Glutamatergic neuron (in vitro differentiated cells): Measurements from ENCODE around the gene SNX2. TPM values are rescaled to one million over a fixed set of nuclear protein-coding genes. Genes with fewer than 3 reads are reported as not detected.

Experiments
- DNase-seq: peaks from one replicate; pipeline ENCODE4 v3.0.0; 2022
- H3K27ac Mint-ChIP-seq: one replicate; pipeline ENCODE4 v1.8.0; 2020; ENCODE audit warnings: mild to moderate bottlenecking, mixed read lengths, inconsistent platforms; ENCODE audit not compliant: unreplicated experiment
- H3K27me3 Mint-ChIP-seq: one replicate; pipeline ENCODE4 v1.8.0; 2020; ENCODE audit warnings: mild to moderate bottlenecking, moderate library complexity, mixed read lengths, inconsistent platforms; ENCODE audit not compliant: unreplicated experiment
- H3K36me3 Mint-ChIP-seq: one replicate; pipeline ENCODE4 v1.8.0; 2020; ENCODE audit warnings: mild to moderate bottlenecking, mixed read lengths, inconsistent platforms; ENCODE audit not compliant: unreplicated experiment
- H3K4me1 Mint-ChIP-seq: one replicate; pipeline ENCODE4 v1.8.0; 2020; ENCODE audit warnings: mild to moderate bottlenecking, low read depth, mixed read lengths, inconsistent platforms; ENCODE audit not compliant: unreplicated experiment
- H3K4me3 Mint-ChIP-seq: one replicate; pipeline ENCODE4 v1.8.0; 2020; ENCODE audit warnings: mild to moderate bottlenecking, mixed read lengths, inconsistent platforms; ENCODE audit not compliant: unreplicated experiment
- H3K9me3 Mint-ChIP-seq: one replicate; pipeline ENCODE4 v1.8.0; 2020; ENCODE audit warnings: mild to moderate bottlenecking, moderate library complexity, mixed read lengths, inconsistent platforms; ENCODE audit not compliant: unreplicated experiment
- CTCF ChIP-seq: fragments of 200-600 bp; sonication (generic); IDR thresholded peaks from one replicate; pipeline ENCODE4 v1.5.0; 2021; ENCODE audit not compliant: partially characterized antibody, unreplicated experiment
- total RNA-seq: library from RNA; stranded (reverse); fragmentation: NEBNext Ultra II Directional; extraction: Animal tissue kit (Norgen Biotek cat#: 25700); gene quantifications from one replicate; pipeline ENCODE4 v1.2.1, GENCODE V29; 2021; ENCODE audit not compliant: unreplicated experiment

SNX2 gene
- total RNA-seq, 1 donor from 2014 or later, result 47.0 TPM

- no peak for TF ChIP-seq CTCF
- peaks cover 2% of the 10 kb centered on the region for H3K27me3 Mint-ChIP-seq
- H3K27ac Mint-ChIP-seq, result no peak overlapping the region
- H3K9me3 Mint-ChIP-seq, result peaks cover 6% of the 10 kb centered on the region
- H3K4me1 Mint-ChIP-seq, result no peaks in the 10 kb centered on the region
- H3K36me3 Mint-ChIP-seq, result peaks cover 14% of the 10 kb centered on the region
- no peak for DNase-seq
- no peak overlapping the region for H3K4me3 Mint-ChIP-seq
Measured at GRCh38 chr5:122788371-122788770, 13.5 kb downstream of the SNX2 start.

GRCh38 chr5:122788996-122789395 lies 14.1 kb downstream of the SNX2 start:
- no peak overlapping the region for H3K4me3 Mint-ChIP-seq
- no peak for TF ChIP-seq CTCF
- H3K9me3 Mint-ChIP-seq, result peaks cover 6% of the 10 kb centered on the region
- no peak overlapping the region for H3K27ac Mint-ChIP-seq
- no peaks in the 10 kb centered on the region for H3K4me1 Mint-ChIP-seq
- peaks cover 14% of the 10 kb centered on the region for H3K36me3 Mint-ChIP-seq
- H3K27me3 Mint-ChIP-seq, result peaks cover 2% of the 10 kb centered on the region
- DNase-seq, result no peak

- no peak for DNase-seq
Measured at GRCh38 chr5:122789461-122790171, 14.7 kb downstream of the SNX2 start.

GRCh38 chr5:122790354-122791103 lies 15.6 kb downstream of the SNX2 start:
- peaks cover 5% of the 10 kb centered on the region for H3K36me3 Mint-ChIP-seq

More at GRCh38 chr5:122789461-122790171, 14.7 kb downstream of the SNX2 start:
- Mint-ChIP-seq H3K4me3 (no peak overlapping the region), H3K27ac (no peak overlapping the region), H3K27me3 (peaks cover 2% of the 10 kb centered on the region), H3K9me3 (peaks cover 6% of the 10 kb centered on the region), H3K4me1 (no peaks in the 10 kb centered on the region), H3K36me3 (peaks cover 14% of the 10 kb centered on the region)
- TF ChIP-seq CTCF, result no peak

More at GRCh38 chr5:122790354-122791103, 15.6 kb downstream of the SNX2 start:
- no peak for TF ChIP-seq CTCF
- no peak overlapping the region for H3K4me3 Mint-ChIP-seq
- H3K27ac Mint-ChIP-seq, result no peak overlapping the region
- no peaks in the 10 kb centered on the region for H3K27me3 Mint-ChIP-seq
- DNase-seq, result no peak
- H3K4me1 Mint-ChIP-seq, result no peaks in the 10 kb centered on the region
- peaks cover 2% of the 10 kb centered on the region for H3K9me3 Mint-ChIP-seq
